Kidney epithelial cell (primary cell): ENCODE measurements around the gene TRAF5. TPM values are rescaled to one million over a fixed set of nuclear protein-coding genes. Genes with fewer than 3 reads are reported as not detected.

Source experiments
- DNase-seq: peaks from one replicate; pipeline ENCODE4 v3.0.0-alpha.2; 2010; ENCODE audit warnings: low read depth
- H3K27me3 ChIP-seq: 2 replicates; pipeline ENCODE4 v1.6.0; 2011; ENCODE audit warnings: low read length; ENCODE audit not compliant: control insufficient read depth, insufficient read depth
- H3K36me3 ChIP-seq: 2 replicates; pipeline ENCODE4 v1.5.1; 2011; ENCODE audit warnings: low read length; ENCODE audit not compliant: control insufficient read depth, insufficient read depth
- H3K4me3 ChIP-seq: 2 replicates; pipeline ENCODE4 v1.5.1; 2011; ENCODE audit warnings: low read depth, mild to moderate bottlenecking, control low read depth, low read length
- total RNA-seq: library from RNA; depleted of rRNA; stranded (reverse); fragments of >200 nt; gene quantifications from 2 replicates; pipeline ENCODE4 v1.2.3, GENCODE V29; 2015
- TF ChIP-seq, protein P1 (sequence below): IDR thresholded peaks from 2 replicates; pipeline ENCODE4 v1.5.1; 2011; ENCODE audit warnings: mild to moderate bottlenecking, moderate library complexity, low read length, control low read depth, inconsistent platforms; ENCODE audit not compliant: insufficient read depth, poor library complexity, severe bottlenecking

TRAF5 gene
- total RNA-seq, 1 donor from 2014 or later = 23.0 TPM

DNA sequence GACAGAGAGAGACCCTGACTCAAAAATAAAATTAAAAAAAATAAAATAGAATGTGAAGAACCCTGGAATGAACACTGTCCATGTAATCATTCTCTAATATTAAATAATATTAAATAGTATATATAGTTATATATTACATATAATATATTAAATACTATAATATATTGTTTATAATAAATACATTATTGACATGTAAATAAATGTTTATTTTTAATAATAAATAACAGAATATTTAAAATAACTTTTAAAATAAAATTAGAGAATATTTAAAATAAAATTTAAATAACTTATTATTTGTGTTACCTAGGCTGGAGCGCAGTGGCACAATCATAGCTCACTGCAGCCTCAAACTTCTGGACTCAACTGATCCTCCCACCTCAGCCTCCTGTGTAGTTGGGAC is 32.1 kb downstream of the TRAF5 start:
- TF ChIP-seq, protein P1, sequence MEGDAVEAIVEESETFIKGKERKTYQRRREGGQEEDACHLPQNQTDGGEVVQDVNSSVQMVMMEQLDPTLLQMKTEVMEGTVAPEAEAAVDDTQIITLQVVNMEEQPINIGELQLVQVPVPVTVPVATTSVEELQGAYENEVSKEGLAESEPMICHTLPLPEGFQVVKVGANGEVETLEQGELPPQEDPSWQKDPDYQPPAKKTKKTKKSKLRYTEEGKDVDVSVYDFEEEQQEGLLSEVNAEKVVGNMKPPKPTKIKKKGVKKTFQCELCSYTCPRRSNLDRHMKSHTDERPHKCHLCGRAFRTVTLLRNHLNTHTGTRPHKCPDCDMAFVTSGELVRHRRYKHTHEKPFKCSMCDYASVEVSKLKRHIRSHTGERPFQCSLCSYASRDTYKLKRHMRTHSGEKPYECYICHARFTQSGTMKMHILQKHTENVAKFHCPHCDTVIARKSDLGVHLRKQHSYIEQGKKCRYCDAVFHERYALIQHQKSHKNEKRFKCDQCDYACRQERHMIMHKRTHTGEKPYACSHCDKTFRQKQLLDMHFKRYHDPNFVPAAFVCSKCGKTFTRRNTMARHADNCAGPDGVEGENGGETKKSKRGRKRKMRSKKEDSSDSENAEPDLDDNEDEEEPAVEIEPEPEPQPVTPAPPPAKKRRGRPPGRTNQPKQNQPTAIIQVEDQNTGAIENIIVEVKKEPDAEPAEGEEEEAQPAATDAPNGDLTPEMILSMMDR = no peak
- no peak for DNase-seq
- Histone ChIP-seq H3K4me3 (no peak overlapping the region), H3K27me3 (no peaks in the 10 kb centered on the region), H3K36me3 (peaks cover 3% of the 10 kb centered on the region)

DNA sequence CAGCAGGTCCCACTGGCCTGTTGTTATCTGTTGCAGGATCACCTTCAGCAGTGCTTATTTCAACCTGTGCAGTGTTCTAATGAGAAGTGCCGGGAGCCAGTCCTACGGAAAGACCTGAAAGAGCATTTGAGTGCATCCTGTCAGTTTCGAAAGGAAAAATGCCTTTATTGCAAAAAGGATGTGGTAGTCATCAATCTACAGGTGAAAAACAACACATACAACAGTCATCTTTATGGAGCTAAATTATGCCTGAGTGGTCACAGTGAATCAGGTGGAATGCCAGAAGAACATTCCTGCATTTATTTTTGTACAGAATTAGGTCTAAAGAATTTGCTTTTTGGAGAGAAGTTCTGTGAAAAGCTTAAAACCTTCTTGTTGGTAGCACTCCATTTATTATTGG is 33.2 kb downstream of the TRAF5 start:
- TF ChIP-seq, protein P1 = no peak
- DNase-seq = no peak
- H3K4me3 ChIP-seq = no peak overlapping the region
- H3K27me3 ChIP-seq = no peaks in the 10 kb centered on the region
- peaks cover 3% of the 10 kb centered on the region for H3K36me3 ChIP-seq

DNA sequence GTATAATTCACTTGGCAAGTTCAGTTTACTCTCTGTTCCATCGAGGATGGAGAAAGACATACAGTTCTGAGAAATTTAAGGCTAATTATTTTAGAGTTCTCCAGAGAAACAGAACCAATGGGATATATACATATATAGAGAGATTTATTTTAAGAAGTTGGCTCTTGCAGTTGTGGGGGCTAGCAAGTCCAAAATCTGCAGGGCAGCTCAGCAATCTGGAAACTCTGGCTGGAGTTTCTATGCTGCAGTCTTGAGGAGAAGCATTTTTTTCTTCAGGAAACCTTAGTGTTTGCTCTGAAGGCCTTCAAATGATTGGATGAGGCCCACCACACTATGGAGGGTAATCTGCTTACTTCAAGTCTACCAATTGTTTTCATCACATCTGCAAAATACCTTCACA is 34.6 kb downstream of the TRAF5 start:
- TF ChIP-seq, protein P1 = no peak
- Histone ChIP-seq H3K36me3 (peaks cover 3% of the 10 kb centered on the region), H3K27me3 (no peaks in the 10 kb centered on the region), H3K4me3 (no peak overlapping the region)
- no peak for DNase-seq

DNA sequence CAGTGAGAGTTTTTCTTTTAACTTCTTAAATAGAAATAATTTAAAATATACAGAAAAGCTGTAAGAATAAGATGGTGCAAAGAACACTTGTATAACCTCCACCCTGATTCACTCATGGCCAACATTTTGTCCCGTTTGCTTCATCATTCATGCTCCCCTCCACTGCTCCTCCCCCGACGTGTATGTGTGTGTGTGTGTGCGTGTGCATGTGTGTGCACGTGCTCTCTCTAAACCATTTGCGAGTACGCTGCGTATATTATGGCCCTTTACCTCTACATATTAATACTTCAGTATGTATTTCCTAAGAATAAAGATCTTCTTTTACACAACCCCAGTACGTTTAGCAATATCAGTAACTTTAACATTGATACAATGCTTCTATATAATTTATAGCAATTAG is 43.0 kb downstream of the TRAF5 start:
- no peak for DNase-seq
- H3K36me3 ChIP-seq = no peaks in the 10 kb centered on the region
- H3K27me3 ChIP-seq = no peaks in the 10 kb centered on the region
- no peak overlapping the region for H3K4me3 ChIP-seq
- TF ChIP-seq, protein P1 = no peak

DNA sequence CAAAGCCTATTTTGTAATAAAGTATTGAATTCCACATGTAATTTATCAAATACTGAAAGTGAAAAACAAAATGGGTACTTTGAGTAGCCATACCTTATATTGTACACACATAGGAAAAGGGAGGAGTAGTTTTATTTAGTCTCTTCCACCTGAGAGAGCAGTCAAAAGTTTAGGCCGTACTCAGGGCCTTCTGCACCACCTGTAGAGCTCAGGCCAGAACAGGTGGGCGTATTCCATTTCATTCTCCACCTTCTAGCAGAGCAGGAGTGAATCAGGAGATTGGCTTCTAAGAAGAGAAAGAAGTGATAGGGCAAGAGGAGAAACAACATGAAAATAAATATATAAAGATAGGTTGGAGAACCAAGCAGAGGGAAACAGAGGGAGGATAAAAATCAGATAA is 44.0 kb downstream of the TRAF5 start:
- TF ChIP-seq, protein P1 = no peak
- DNase-seq = no peak
- Histone ChIP-seq H3K27me3 (no peaks in the 10 kb centered on the region), H3K36me3 (no peaks in the 10 kb centered on the region), H3K4me3 (no peak overlapping the region)

DNA sequence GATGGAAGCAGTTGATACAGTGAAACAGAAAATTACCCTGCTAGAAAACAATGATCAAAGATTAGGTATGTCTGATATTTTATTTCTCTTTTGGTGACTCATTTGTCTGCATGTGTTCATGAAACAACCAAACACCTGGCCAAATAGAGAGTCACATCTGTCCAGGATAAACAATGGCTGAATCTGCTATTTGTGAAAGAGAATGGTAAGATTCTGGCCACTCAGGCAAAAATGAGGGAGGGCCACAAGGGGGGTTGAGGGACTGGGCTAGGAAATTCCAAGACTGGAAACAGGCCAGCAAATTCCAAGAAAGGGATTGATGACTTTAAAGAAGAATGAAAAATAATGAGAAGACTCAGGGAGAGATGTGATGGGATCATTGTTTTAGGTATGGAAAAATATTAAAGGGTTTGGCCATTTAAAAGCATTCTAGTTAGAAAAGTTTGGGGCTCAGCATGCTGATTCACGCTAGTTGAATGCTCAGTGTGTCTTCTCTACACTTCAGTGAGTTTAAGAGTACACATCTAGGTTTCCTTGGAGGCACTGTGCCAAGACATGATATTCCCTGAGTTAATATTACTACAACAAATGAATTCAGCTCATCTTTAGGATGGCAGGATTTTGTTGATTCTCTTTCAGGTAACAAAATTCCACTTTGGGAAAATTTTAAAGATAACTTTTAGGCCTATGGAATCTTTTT is 44.9 kb downstream of the TRAF5 start:
- no peak overlapping the region for H3K4me3 ChIP-seq
- H3K36me3 ChIP-seq = no peaks in the 10 kb centered on the region
- DNase-seq = peak; percentile 59
- TF ChIP-seq, protein P1 = no peak
- H3K27me3 ChIP-seq = no peaks in the 10 kb centered on the region
